DND-41 (cell line): ENCODE data around the gene TCF7L1.
"Not testable (repeated sequence)": the region's sequence is repeated elsewhere in the genome, so short reads cannot be mapped to it uniquely, and the experiment has no call there.

Experiments used
- ATAC-seq: fragments of 200-7000 bp; cut with Tn5 transposase; 3 replicates; pipeline ENCODE4 v1.9.1; 2021; ENCODE audit warnings: low read depth; ENCODE audit not compliant: insufficient read depth
- DNase-seq: peaks from one replicate; pipeline ENCODE4 v3.0.0-alpha.2; 2020
- H2AFZ ChIP-seq: 2 replicates; pipeline ENCODE4 v1.6.0; 2012; ENCODE audit warnings: low read depth, low read length
- H3K27ac ChIP-seq: 2 replicates; pipeline ENCODE4 v1.5.1; 2012; ENCODE audit warnings: low read length, inconsistent platforms
- H3K27me3 ChIP-seq: fragments of 200-600 bp; sonication (generic); 2 replicates; pipeline ENCODE4 v1.6.0; 2012; ENCODE audit warnings: low read length, mild to moderate bottlenecking, inconsistent platforms; ENCODE audit not compliant: insufficient read depth, poor library complexity
- H3K36me3 ChIP-seq: 2 replicates; pipeline ENCODE4 v1.5.1; 2012; ENCODE audit warnings: low read length, inconsistent platforms; ENCODE audit not compliant: insufficient read depth
- H3K4me1 ChIP-seq: 2 replicates; pipeline ENCODE4 v1.5.1; 2012; ENCODE audit warnings: mild to moderate bottlenecking, low read length; ENCODE audit not compliant: insufficient read depth
- H3K4me2 ChIP-seq: 2 replicates; pipeline ENCODE4 v1.6.0; 2012; ENCODE audit warnings: mild to moderate bottlenecking, moderate library complexity, low read length, inconsistent platforms; ENCODE audit not compliant: insufficient read depth
- H3K4me3 ChIP-seq, 2 experiments: fragments of 200-600 bp in 1 of 2; shearing (Covaris generic) in 1 of 2; 2 replicates each; pipeline ENCODE4 v1.5.1; 2012 to 2016; ENCODE audit warnings: inconsistent platforms in 2 of 2, low read length in 2 of 2, mild to moderate bottlenecking in 2 of 2, low read depth in 1 of 2, moderate library complexity in 1 of 2
- H3K79me2 ChIP-seq: 2 replicates; pipeline ENCODE4 v1.6.0; 2012; ENCODE audit warnings: low read length, inconsistent platforms; ENCODE audit not compliant: insufficient read depth
- H3K9ac ChIP-seq: 2 replicates; pipeline ENCODE4 v1.6.0; 2012; ENCODE audit warnings: low read depth, mild to moderate bottlenecking, inconsistent platforms, low read length, moderate library complexity
- H3K9me3 ChIP-seq: 2 replicates; pipeline ENCODE4 v1.5.1; 2012; ENCODE audit warnings: low read length, moderate library complexity, mild to moderate bottlenecking, inconsistent platforms; ENCODE audit not compliant: insufficient read depth, severe bottlenecking
- H4K20me1 ChIP-seq: 2 replicates; pipeline ENCODE4 v1.6.0; 2012; ENCODE audit warnings: low read length; ENCODE audit not compliant: insufficient read depth
- CTCF ChIP-seq: IDR thresholded peaks from 2 replicates; pipeline ENCODE4 v1.5.1; 2012; ENCODE audit warnings: borderline replicate concordance, low read length, moderate library complexity, mild to moderate bottlenecking; ENCODE audit not compliant: poor library complexity, severe bottlenecking; ENCODE audit errors: extremely low read depth
- EZH2 ChIP-seq: IDR thresholded peaks from 3 replicates; pipeline ENCODE4 v1.6.1; 2012; ENCODE audit warnings: borderline replicate concordance, low read depth, mild to moderate bottlenecking, moderate library complexity, low read length, inconsistent platforms; ENCODE audit not compliant: severe bottlenecking

The TCF7L1 gene

GRCh38 chr2:85342156-85342555 is 209.0 kb downstream of the TCF7L1 start:
- no peak overlapping the region for H3K4me2 ChIP-seq
- no peaks in the 10 kb centered on the region for H3K4me1 ChIP-seq
- no peak overlapping the region for H3K9ac ChIP-seq
- H3K4me3 ChIP-seq: no peak overlapping the region
- H4K20me1 ChIP-seq: no peaks in the 10 kb centered on the region
- H2AFZ ChIP-seq: no peak overlapping the region
- no peak for DNase-seq
- no peaks in the 10 kb centered on the region for H3K9me3 ChIP-seq
- peaks cover 33% of the 10 kb centered on the region for H3K36me3 ChIP-seq
- ATAC-seq: no peak
- no peaks in the 10 kb centered on the region for H3K27me3 ChIP-seq
- H3K27ac ChIP-seq: no peak overlapping the region
- no peaks in the 10 kb centered on the region for H3K79me2 ChIP-seq
- TF ChIP-seq EZH2 (no peak), CTCF (no peak)

- not testable (repeated sequence) for H3K4me3 ChIP-seq, H3K9me3 ChIP-seq, H3K4me2 ChIP-seq, DNase-seq, H3K79me2 ChIP-seq, ATAC-seq, H3K27ac ChIP-seq, H2AFZ ChIP-seq, H4K20me1 ChIP-seq, H3K27me3 ChIP-seq, H3K4me1 ChIP-seq, H3K9ac ChIP-seq
- H3K36me3 ChIP-seq: peaks cover 41% of the 10 kb centered on the region
These were observed 210.2 kb downstream of the TCF7L1 start for GRCh38 chr2:85343207-85343895.

GRCh38 chr2:85344356-85344954 is 211.3 kb downstream of the TCF7L1 start:
- H2AFZ ChIP-seq: no peak overlapping the region
- no peaks in the 10 kb centered on the region for H3K79me2 ChIP-seq
- no peaks in the 10 kb centered on the region for H4K20me1 ChIP-seq
- no peaks in the 10 kb centered on the region for H3K4me1 ChIP-seq
- ATAC-seq (no peak), DNase-seq (no peak)
- no peak overlapping the region for H3K9ac ChIP-seq
- H3K4me2 ChIP-seq: no peak overlapping the region
- no peak overlapping the region for H3K4me3 ChIP-seq
- no peak overlapping the region for H3K27ac ChIP-seq
- H3K36me3 ChIP-seq: peaks cover 46% of the 10 kb centered on the region
- H3K27me3 ChIP-seq: no peaks in the 10 kb centered on the region
- no peaks in the 10 kb centered on the region for H3K9me3 ChIP-seq
- TF ChIP-seq EZH2: no peak
- no peak for TF ChIP-seq CTCF

GRCh38 chr2:85347599-85347998 is 214.4 kb downstream of the TCF7L1 start:
- H2AFZ ChIP-seq: no peak overlapping the region
- DNase-seq: no peak
- no peak overlapping the region for H3K27ac ChIP-seq
- H4K20me1 ChIP-seq: 0 out of 2 replicates have a peak, but pooled peaks cover 2% of the 10 kb centered on the region
- H3K79me2 ChIP-seq: peaks cover 8% of the 10 kb centered on the region
- peaks cover 71% of the 10 kb centered on the region for H3K36me3 ChIP-seq
- no peak overlapping the region for H3K4me2 ChIP-seq
- TF ChIP-seq EZH2: no peak
- TF ChIP-seq CTCF: no peak
- H3K9ac ChIP-seq: no peak overlapping the region
- H3K9me3 ChIP-seq: no peaks in the 10 kb centered on the region
- H3K4me1 ChIP-seq: peaks cover 7% of the 10 kb centered on the region
- H3K27me3 ChIP-seq: no peaks in the 10 kb centered on the region
- H3K4me3 ChIP-seq: no peak overlapping the region
- no peak for ATAC-seq
